Brain microvascular endothelial cell (primary cell): ENCODE data around the gene INCA1.
"Not testable (repeated sequence)": the region's sequence is repeated elsewhere in the genome, so short reads cannot be mapped to it uniquely, and the experiment has no call there.

Experiments
- DNase-seq: peaks from one replicate; pipeline ENCODE4 v3.0.0-alpha.2; 2020
- H3K27ac ChIP-seq: fragments of 250-450 bp; sonication (Bioruptor Pico); 2 replicates; pipeline ENCODE4 v1.5.1; 2020; ENCODE audit warnings: mild to moderate bottlenecking, moderate library complexity
- H3K27me3 ChIP-seq: fragments of 250-450 bp; sonication (Bioruptor Pico); replicated peaks from 2 replicates; pipeline ENCODE4 v1.5.1; 2020; ENCODE audit warnings: mild to moderate bottlenecking
- H3K36me3 ChIP-seq: fragments of 250-450 bp; sonication (Bioruptor Pico); replicated peaks from 2 replicates; pipeline ENCODE4 v1.5.1; 2020; ENCODE audit warnings: mild to moderate bottlenecking
- H3K4me3 ChIP-seq: 2 replicates; pipeline ENCODE4 v1.5.1; 2011; ENCODE audit warnings: low read depth, mild to moderate bottlenecking, control low read depth, low read length, moderate library complexity
- CTCF ChIP-seq: IDR thresholded peaks from 2 replicates; pipeline ENCODE4 v1.5.1; 2011; ENCODE audit warnings: low read depth, mild to moderate bottlenecking, moderate library complexity, low read length, control low read depth, inconsistent platforms; ENCODE audit errors: missing control alignments
- in situ Hi-C: cut with HindIII; loops from 2 replicates; pipeline ENCODE4 v1.10.0; 2017; ENCODE audit warnings: low sequenced_read_pairs, low pct_ligation_motif_present

The INCA1 gene

GRCh38 chr17:5031365-5032082 lies 34.2 kb upstream of the INCA1 start:
- in situ Hi-C loops = no loop called here
- peak; percentile 88 for TF ChIP-seq CTCF
- Histone ChIP-seq H3K36me3 (no peaks in the 10 kb centered on the region), H3K27ac (no peak overlapping the region), H3K4me3 (peak overlapping the region; percentile 33), H3K27me3 (no peaks in the 10 kb centered on the region)
- peak; percentile 68 for DNase-seq

- DNase-seq, H3K27me3 ChIP-seq, H3K4me3 ChIP-seq, H3K36me3 ChIP-seq, H3K27ac ChIP-seq, in situ Hi-C loops: not testable (repeated sequence)
These were observed 32.8 kb upstream of the INCA1 start for GRCh38 chr17:5030168-5030567.

- in situ Hi-C loops = no loop called here
- Histone ChIP-seq H3K27me3 (no peaks in the 10 kb centered on the region), H3K4me3 (no peak overlapping the region), H3K36me3 (peaks cover 10% of the 10 kb centered on the region), H3K27ac (no peak overlapping the region)
- no peak for DNase-seq
- TF ChIP-seq CTCF = no peak
These were observed 30.6 kb upstream of the INCA1 start for GRCh38 chr17:5027916-5028315.

GRCh38 chr17:5027299-5027698 lies 30.0 kb upstream of the INCA1 start:
- H3K4me3 ChIP-seq = no peak overlapping the region
- TF ChIP-seq CTCF = no peak
- in situ Hi-C loops = no loop called here
- no peak overlapping the region for H3K27ac ChIP-seq
- H3K27me3 ChIP-seq = no peaks in the 10 kb centered on the region
- no peak for DNase-seq
- peaks cover 15% of the 10 kb centered on the region for H3K36me3 ChIP-seq

- Histone ChIP-seq H3K36me3 (peaks cover 36% of the 10 kb centered on the region), H3K27ac (no peak overlapping the region), H3K27me3 (no peaks in the 10 kb centered on the region), H3K4me3 (no peak overlapping the region)
- in situ Hi-C loops = no loop called here
- DNase-seq = no peak
- TF ChIP-seq CTCF = no peak
These were observed 27.3 kb upstream of the INCA1 start for GRCh38 chr17:5024604-5025003.

- DNase-seq = no peak
- Histone ChIP-seq H3K4me3 (no peak overlapping the region), H3K27me3 (no peaks in the 10 kb centered on the region), H3K36me3 (peaks cover 44% of the 10 kb centered on the region), H3K27ac (no peak overlapping the region)
- no peak for TF ChIP-seq CTCF
- in situ Hi-C loops = no loop called here
These were observed 26.3 kb upstream of the INCA1 start for GRCh38 chr17:5023588-5024147.
